ENCODE data around the gene LTBP3. TPM values are rescaled to one million over a fixed set of nuclear protein-coding genes. Genes with fewer than 3 reads are reported as not detected.
A peak's percentile ranks its signal among the peaks of the same experiment; 100 is the strongest.

LTBP3 gene
- polyA plus RNA-seq, 1 experiment = 25.3 TPM

DNA sequence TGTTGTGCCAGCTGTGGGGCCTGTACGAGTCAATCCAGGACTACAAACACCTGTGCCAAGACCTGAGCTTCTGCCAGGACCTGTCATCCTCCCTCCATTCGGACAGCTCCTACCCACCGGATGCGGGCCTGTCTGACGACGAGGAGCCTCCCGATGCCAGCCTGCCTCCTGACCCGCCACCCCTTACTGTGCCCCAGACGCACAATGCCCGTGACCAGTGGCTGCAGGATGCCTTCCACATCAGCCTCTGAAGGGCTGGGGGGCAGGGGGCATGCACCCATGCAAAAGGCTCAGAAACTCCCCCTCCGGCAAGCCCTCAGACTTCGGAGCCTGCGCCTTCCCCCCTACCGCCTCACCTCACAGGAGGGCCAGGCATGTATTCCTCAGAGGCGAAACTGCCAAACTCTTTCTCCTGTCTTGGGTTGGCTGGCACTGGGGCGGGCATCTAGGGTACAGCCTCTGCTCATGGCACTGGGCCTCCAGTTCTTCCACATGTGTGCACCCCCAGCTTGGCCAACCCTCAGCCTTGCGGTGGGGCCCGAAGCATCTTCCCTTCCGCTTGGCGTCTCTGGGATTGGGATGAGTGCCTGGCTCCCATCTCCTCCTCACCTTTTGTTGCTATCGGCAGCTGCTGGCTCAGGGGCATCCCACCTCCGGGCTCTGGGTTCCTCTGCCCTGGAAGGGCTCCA lies 15.4 kb upstream of the LTBP3 start:
- TF ChIP-seq, protein P1, sequence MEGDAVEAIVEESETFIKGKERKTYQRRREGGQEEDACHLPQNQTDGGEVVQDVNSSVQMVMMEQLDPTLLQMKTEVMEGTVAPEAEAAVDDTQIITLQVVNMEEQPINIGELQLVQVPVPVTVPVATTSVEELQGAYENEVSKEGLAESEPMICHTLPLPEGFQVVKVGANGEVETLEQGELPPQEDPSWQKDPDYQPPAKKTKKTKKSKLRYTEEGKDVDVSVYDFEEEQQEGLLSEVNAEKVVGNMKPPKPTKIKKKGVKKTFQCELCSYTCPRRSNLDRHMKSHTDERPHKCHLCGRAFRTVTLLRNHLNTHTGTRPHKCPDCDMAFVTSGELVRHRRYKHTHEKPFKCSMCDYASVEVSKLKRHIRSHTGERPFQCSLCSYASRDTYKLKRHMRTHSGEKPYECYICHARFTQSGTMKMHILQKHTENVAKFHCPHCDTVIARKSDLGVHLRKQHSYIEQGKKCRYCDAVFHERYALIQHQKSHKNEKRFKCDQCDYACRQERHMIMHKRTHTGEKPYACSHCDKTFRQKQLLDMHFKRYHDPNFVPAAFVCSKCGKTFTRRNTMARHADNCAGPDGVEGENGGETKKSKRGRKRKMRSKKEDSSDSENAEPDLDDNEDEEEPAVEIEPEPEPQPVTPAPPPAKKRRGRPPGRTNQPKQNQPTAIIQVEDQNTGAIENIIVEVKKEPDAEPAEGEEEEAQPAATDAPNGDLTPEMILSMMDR (IDR thresholded peaks at IDR 0.05; ENCODE audit: low read depth, low read length) = no peak
- peak overlapping the region; percentile 77 for H3K4me3 ChIP-seq (ENCODE audit: low read depth, low read length)
- H3K27me3 ChIP-seq (ENCODE audit: control insufficient read depth, insufficient read depth, low read length) = no peaks in the 10 kb centered on the region
- DNase-seq (ENCODE audit: low read depth, low spot score) = no peak
- POLR2A ChIA-PET = interaction anchor here (0.5 to 1.5 kb wide), 6 partner anchors 13 to 150 kb away, joined by 3 to 8 read pairs (median 4); partner anchors contain the start of genes LTBP3, NEAT1 and PCNX3
- peak overlapping the region; percentile 39 for H3K27ac ChIP-seq (ENCODE audit: low read depth, low read length)
- peaks cover 4% of the 10 kb centered on the region; the same call in 1 of the 2 replicates for H3K9me3 ChIP-seq (ENCODE audit: control insufficient read depth, insufficient read depth, low read length)
- CTCF ChIA-PET = interaction anchor here (0.9 to 4.1 kb wide), 7 partner anchors 12 to 42 kb away, joined by 3 to 20 read pairs (median 4); partner anchors contain the start of gene PCNX3

DNA sequence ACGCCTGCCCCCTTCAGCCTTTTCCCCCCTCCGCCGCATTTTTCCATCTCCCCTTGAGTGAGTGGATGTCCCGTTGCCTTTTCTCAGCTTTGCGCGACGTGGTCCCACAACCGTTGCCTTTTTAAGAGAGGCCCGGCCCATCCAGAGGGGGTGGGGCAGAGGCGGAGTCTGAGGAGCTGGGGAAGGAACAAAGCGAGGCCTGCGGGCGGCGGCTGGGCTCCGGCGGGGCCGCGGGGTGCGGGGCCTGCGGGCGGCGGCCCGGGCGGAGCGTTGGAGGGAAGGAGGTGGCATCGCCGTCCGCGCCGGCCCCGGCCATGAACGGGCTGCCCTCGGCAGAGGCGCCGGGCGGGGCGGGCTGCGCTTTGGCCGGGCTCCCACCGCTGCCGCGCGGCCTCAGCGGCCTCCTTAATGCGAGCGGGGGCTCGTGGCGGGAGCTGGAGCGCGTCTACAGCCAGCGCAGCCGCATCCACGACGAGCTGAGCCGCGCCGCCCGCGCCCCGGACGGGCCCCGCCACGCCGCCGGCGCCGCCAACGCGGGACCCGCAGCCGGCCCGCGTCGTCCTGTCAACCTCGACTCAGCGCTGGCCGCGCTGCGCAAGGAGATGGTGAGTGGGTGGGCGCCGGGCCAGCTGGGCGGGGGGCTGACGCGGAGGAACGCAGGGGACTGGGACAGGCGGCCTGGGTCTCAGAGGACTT lies 14.3 kb upstream of the LTBP3 start, which contains the start of gene FAM89B:
FAM89B (plus strand) TSS at position 183 of the 696 bp plus-strand sequence; CDS start at position 315, 132 bp downstream.
- TF ChIP-seq, protein P1 (IDR thresholded peaks at IDR 0.05; ENCODE audit: low read depth, low read length) = no peak
- H3K27me3 ChIP-seq (ENCODE audit: control insufficient read depth, insufficient read depth, low read length) = no peaks in the 10 kb centered on the region
- peaks cover 4% of the 10 kb centered on the region; the same call in 1 of the 2 replicates for H3K9me3 ChIP-seq (ENCODE audit: control insufficient read depth, insufficient read depth, low read length)
- peak; percentile 44 for DNase-seq (ENCODE audit: low read depth, low spot score)
- peak within 1 kb of the TSS; percentile 98 for H3K4me3 ChIP-seq (ENCODE audit: low read depth, low read length)
- no peak within 1 kb of the TSS for H3K27ac ChIP-seq (ENCODE audit: low read depth, low read length)
- ChIA-PET POLR2A (interaction anchor here (0.6 to 1.5 kb wide), 9 partner anchors 12 to 1801 kb away, joined by 3 to 8 read pairs (median 4); partner anchors contain the start of genes CLCF1, DPF2, LTBP3 and NEAT1), CTCF (interaction anchor here (0.6 to 4.1 kb wide), 10 partner anchors 11 to 531 kb away, joined by 3 to 20 read pairs (median 5); no protein-coding TSS in a partner anchor)

DNA sequence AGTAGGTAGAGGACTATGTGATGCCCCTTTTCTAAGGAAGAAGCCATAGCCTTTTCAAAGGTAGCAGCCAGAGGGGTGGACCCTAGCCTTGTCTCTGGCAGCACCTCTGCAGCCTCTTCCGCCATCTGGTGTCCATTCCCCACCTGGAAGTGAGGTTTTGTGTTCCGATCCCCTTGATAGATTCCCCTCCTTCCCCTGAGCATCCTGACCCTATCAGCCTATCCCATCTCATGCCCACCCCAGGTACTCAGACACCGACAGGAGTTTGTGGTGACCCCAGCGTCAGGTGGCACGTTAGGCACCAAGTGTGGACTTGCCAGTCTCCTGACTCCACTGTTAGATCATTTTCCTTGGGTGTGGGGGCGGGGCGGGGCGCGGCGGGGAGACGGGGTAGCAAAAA lies 13.8 kb upstream of the LTBP3 start:
- no peak for DNase-seq (ENCODE audit: low read depth, low spot score)
- Histone ChIP-seq H3K27ac (ENCODE audit: low read depth, low read length) (no peak overlapping the region), H3K27me3 (ENCODE audit: control insufficient read depth, insufficient read depth, low read length) (no peaks in the 10 kb centered on the region), H3K4me3 (ENCODE audit: low read depth, low read length) (peak overlapping the region; percentile 77), H3K9me3 (ENCODE audit: control insufficient read depth, insufficient read depth, low read length) (peaks cover 4% of the 10 kb centered on the region; the same call in 1 of the 2 replicates)
- ChIA-PET POLR2A (interaction anchor here (0.7 to 1.5 kb wide), 4 partner anchors 11 to 148 kb away, joined by 4 to 8 read pairs (median 6); partner anchors contain the start of genes LTBP3 and NEAT1), CTCF (interaction anchor here (0.6 to 4.1 kb wide), 6 partner anchors 10 to 531 kb away, joined by 3 to 20 read pairs (median 5); no protein-coding TSS in a partner anchor)
- TF ChIP-seq, protein P1 (IDR thresholded peaks at IDR 0.05; ENCODE audit: low read depth, low read length) = peak; percentile 41; the same call in 1 of the 2 replicates

DNA sequence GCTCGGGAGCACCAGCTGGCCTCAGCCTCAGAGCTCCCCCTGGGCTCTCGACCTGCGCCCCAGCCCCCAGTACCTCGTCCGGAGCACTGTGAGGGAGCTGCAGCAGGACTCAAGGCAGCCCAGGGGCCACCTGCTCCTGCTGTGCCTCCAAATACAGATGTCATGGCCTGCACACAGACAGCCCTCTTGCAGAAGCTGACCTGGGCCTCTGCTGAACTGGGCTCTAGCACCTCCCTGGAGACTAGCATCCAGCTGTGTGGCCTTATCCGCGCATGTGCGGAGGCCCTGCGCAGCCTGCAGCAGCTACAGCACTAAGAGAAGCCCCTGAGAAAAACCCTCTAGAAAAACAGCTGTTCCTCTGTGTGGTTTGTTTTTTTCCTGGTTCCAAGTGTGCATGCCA lies 13.3 kb upstream of the LTBP3 start:
- Histone ChIP-seq H3K4me3 (ENCODE audit: low read depth, low read length) (peak overlapping the region; percentile 98), H3K27ac (ENCODE audit: low read depth, low read length) (no peak overlapping the region), H3K9me3 (ENCODE audit: control insufficient read depth, insufficient read depth, low read length) (peaks cover 4% of the 10 kb centered on the region; the same call in 1 of the 2 replicates), H3K27me3 (ENCODE audit: control insufficient read depth, insufficient read depth, low read length) (no peaks in the 10 kb centered on the region)
- CTCF ChIA-PET = interaction anchor here (0.8 to 4.1 kb wide), 3 partner anchors 10 to 31 kb away, joined by 3 to 20 read pairs (median 11); no protein-coding TSS in a partner anchor
- TF ChIP-seq, protein P1 (IDR thresholded peaks at IDR 0.05; ENCODE audit: low read depth, low read length) = no peak
- DNase-seq (ENCODE audit: low read depth, low spot score) = no peak
- POLR2A ChIA-PET = interaction anchor here (1.3 kb wide), 1 partner anchor 287 kb away, joined by 3 read pairs; no protein-coding TSS in a partner anchor
